HFFc6 (cell line): Measurements from ENCODE around the gene SMIM45.

ENCODE experiments used
- DNase-seq: peaks from one replicate; pipeline ENCODE4 v3.0.0-alpha.2; 2018
- H3K27ac Mint-ChIP-seq: 2 replicates; pipeline ENCODE4 v1.8.0; 2020; ENCODE audit warnings: mild to moderate bottlenecking, mixed read lengths
- H3K27me3 Mint-ChIP-seq: 2 replicates; pipeline ENCODE4 v1.8.0; 2021; ENCODE audit warnings: mild to moderate bottlenecking, moderate library complexity, mixed read lengths; ENCODE audit not compliant: insufficient read depth
- H3K36me3 Mint-ChIP-seq: 2 replicates; pipeline ENCODE4 v1.8.0; 2021; ENCODE audit warnings: low read depth, mixed read lengths
- H3K4me1 Mint-ChIP-seq: 2 replicates; pipeline ENCODE4 v1.8.0; 2020; ENCODE audit warnings: low read depth, mixed read lengths
- H3K4me3 Mint-ChIP-seq: 2 replicates; pipeline ENCODE4 v1.8.0; 2020; ENCODE audit warnings: mild to moderate bottlenecking, moderate library complexity, mixed read lengths
- H3K9me3 Mint-ChIP-seq: 2 replicates; pipeline ENCODE4 v1.8.0; 2020; ENCODE audit warnings: mild to moderate bottlenecking, mixed read lengths
- TF ChIP-seq, protein P1 (sequence below): fragments of 200-600 bp; sonication (generic); IDR thresholded peaks from 2 replicates; pipeline ENCODE4 v1.5.0; 2021; ENCODE audit warnings: antibody characterized with exemption, mild to moderate bottlenecking

The SMIM45 gene

DNA sequence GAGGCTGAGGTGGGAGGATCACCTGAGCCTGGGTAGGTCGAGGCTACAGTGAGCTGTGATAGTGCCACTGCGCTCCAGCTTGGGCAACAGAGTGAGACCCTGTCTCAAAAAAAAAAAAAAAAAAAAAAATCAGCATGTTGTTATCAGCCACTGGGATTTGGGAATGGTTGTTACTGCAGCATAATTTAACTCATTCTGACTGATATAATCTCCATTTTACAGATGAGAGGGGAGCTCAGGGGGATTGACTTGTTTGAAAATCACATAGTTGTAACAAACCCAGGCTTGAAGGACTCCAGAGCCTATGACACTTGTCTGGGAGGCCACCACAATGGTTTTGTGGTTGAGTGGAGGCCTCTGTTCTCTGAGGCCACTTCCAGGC lies 14.3 kb downstream of the SMIM45 start:
- no peak for DNase-seq
- H3K4me3 Mint-ChIP-seq: no peak overlapping the region
- TF ChIP-seq, protein P1, sequence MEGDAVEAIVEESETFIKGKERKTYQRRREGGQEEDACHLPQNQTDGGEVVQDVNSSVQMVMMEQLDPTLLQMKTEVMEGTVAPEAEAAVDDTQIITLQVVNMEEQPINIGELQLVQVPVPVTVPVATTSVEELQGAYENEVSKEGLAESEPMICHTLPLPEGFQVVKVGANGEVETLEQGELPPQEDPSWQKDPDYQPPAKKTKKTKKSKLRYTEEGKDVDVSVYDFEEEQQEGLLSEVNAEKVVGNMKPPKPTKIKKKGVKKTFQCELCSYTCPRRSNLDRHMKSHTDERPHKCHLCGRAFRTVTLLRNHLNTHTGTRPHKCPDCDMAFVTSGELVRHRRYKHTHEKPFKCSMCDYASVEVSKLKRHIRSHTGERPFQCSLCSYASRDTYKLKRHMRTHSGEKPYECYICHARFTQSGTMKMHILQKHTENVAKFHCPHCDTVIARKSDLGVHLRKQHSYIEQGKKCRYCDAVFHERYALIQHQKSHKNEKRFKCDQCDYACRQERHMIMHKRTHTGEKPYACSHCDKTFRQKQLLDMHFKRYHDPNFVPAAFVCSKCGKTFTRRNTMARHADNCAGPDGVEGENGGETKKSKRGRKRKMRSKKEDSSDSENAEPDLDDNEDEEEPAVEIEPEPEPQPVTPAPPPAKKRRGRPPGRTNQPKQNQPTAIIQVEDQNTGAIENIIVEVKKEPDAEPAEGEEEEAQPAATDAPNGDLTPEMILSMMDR: no peak
- H3K36me3 Mint-ChIP-seq: no peaks in the 10 kb centered on the region
- H3K27ac Mint-ChIP-seq: peak overlapping the region; percentile 74
- peaks cover 10% of the 10 kb centered on the region for H3K4me1 Mint-ChIP-seq
- H3K27me3 Mint-ChIP-seq: peaks cover 11% of the 10 kb centered on the region
- H3K9me3 Mint-ChIP-seq: no peaks in the 10 kb centered on the region

- Mint-ChIP-seq H3K4me3 (no peak overlapping the region), H3K27me3 (peaks cover 14% of the 10 kb centered on the region), H3K4me1 (peaks cover 10% of the 10 kb centered on the region), H3K27ac (peak overlapping the region; percentile 74), H3K36me3 (no peaks in the 10 kb centered on the region), H3K9me3 (no peaks in the 10 kb centered on the region)
- DNase-seq: peak; percentile 94
- TF ChIP-seq, protein P1: peak; percentile 78
These were observed 14.8 kb downstream of the SMIM45 start for GRCh38 chr22:41966607-41967240.

GRCh38 chr22:41968601-41969000 lies 16.7 kb downstream of the SMIM45 start:
- no peaks in the 10 kb centered on the region for H3K36me3 Mint-ChIP-seq
- H3K9me3 Mint-ChIP-seq: no peaks in the 10 kb centered on the region
- peaks cover 20% of the 10 kb centered on the region for H3K27me3 Mint-ChIP-seq
- H3K4me3 Mint-ChIP-seq: no peak overlapping the region
- H3K27ac Mint-ChIP-seq: no peak overlapping the region
- peaks cover 10% of the 10 kb centered on the region for H3K4me1 Mint-ChIP-seq
- TF ChIP-seq, protein P1: no peak
- DNase-seq: no peak

DNA sequence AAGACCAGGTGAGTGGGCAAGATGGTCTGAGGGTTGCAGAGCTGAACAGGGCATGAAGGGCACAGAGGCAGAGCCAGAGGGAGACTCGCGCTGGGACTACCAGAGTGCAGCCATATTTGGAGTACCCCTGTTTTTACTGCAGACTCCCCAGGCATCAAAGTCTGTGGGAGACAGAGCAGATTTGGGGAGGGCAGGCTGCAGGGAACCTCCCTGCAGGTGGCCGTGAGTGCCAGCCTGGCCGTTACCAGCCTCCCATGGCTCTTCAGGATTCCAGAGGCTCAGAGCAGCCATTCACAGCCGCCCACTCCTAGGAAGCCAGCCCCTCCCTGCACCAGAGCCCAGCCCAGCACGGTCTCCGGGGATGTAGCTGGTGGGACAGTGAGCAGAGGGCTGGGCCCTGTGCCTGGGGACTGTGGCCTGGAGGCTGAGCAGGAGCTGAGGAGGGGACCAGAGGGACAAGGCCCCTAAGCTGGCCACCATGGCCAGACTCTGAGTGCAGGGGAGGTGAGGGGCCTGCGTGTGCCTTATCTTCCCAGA lies 17.2 kb downstream of the SMIM45 start, which contains the start of gene SEPTIN3:
TSS of gene SEPTIN3 (plus strand) at position 334 of the 537 bp plus-strand sequence. CDS start 2,050 bp downstream, outside the sequence.
- Mint-ChIP-seq H3K9me3 (no peaks in the 10 kb centered on the region), H3K4me3 (no peak within 1 kb of the TSS), H3K27me3 (peaks cover 20% of the 10 kb centered on the region), H3K27ac (no peak within 1 kb of the TSS), H3K36me3 (no peaks in the 10 kb centered on the region), H3K4me1 (peaks cover 10% of the 10 kb centered on the region)
- TF ChIP-seq, protein P1: no peak
- DNase-seq: no peak

DNA sequence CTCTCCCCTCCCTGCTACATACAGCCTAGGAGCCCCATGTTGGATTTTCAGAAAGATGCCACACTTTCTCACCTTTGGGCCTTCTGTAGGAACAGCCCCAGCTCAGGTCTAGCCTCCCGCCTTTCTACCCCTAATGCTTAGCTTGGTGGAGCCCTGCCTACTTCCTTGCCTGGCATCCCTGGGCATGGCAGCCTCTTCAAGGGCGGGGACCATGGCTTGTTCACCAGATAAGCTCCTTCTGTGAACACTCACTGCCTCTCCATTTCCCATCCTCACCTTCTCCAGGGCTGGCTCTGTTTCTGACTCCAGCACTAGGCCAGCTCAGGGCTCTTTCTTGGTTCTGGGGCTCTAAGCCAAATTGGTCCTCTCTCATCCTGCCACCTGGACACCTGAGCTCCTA lies 18.7 kb downstream of the SMIM45 start:
- Mint-ChIP-seq H3K27me3 (peaks cover 21% of the 10 kb centered on the region), H3K4me1 (peaks cover 10% of the 10 kb centered on the region), H3K4me3 (no peak overlapping the region), H3K36me3 (no peaks in the 10 kb centered on the region), H3K9me3 (no peaks in the 10 kb centered on the region), H3K27ac (no peak overlapping the region)
- TF ChIP-seq, protein P1: no peak
- DNase-seq: no peak
